HepG2 (cell line): ENCODE data around the gene CTCF. TPM values are rescaled to one million over a fixed set of nuclear protein-coding genes. Genes with fewer than 3 reads are reported as not detected.

Experiments used
- ARNT2 ChIP-seq: sonication (generic); formaldehyde crosslinking; IDR thresholded peaks from 2 replicates; pipeline ENCODE4 v1.8.0; 2022; ENCODE audit warnings: mild to moderate bottlenecking, low read depth, missing genetic modification reagents, moderate library complexity
- GPBP1L1 ChIP-seq: sonication (generic); formaldehyde crosslinking; IDR thresholded peaks from 2 replicates; pipeline ENCODE4 v1.5.0; 2020; ENCODE audit warnings: mild to moderate bottlenecking, missing genetic modification reagents
- HIVEP1 ChIP-seq: sonication (generic); formaldehyde crosslinking; IDR thresholded peaks from 2 replicates; pipeline ENCODE4 v1.4.0; 2020; ENCODE audit warnings: mild to moderate bottlenecking, missing genetic modification reagents
- KLF9 ChIP-seq: IDR thresholded peaks from 2 replicates; pipeline ENCODE4 v1.6.1; 2016; ENCODE audit warnings: low read depth
- MTERF4 ChIP-seq: sonication (generic); formaldehyde crosslinking; IDR thresholded peaks from 2 replicates; pipeline ENCODE4 v1.8.0; 2023; ENCODE audit warnings: mild to moderate bottlenecking, missing genetic modification reagents
- MYC ChIP-seq: sonication (generic); formaldehyde crosslinking; IDR thresholded peaks from 2 replicates; pipeline ENCODE4 v1.9.0; 2021; ENCODE audit warnings: missing genetic modification reagents, borderline replicate concordance
- NFKB2 ChIP-seq: sonication (generic); formaldehyde crosslinking; IDR thresholded peaks from 2 replicates; pipeline ENCODE4 v1.4.0; 2020; ENCODE audit warnings: missing genetic modification reagents, borderline replicate concordance
- PCBP2 ChIP-seq: fragments of 200-400 bp; formaldehyde crosslinking; optimal IDR thresholded peaks from 2 replicates; pipeline ENCODE3; 2018; ENCODE audit warnings: low read length, low read depth; ENCODE audit not compliant: poor library complexity, severe bottlenecking
- PLRG1 ChIP-seq: fragments of 450-650 bp; conservative IDR thresholded peaks from 2 replicates; pipeline ENCODE4 v1.6.1; 2016
- RBM22 ChIP-seq: fragments of 200-400 bp; formaldehyde crosslinking; optimal IDR thresholded peaks from 2 replicates; pipeline ENCODE3; 2017; ENCODE audit warnings: mild to moderate bottlenecking, low read length, moderate library complexity
- RORA ChIP-seq: sonication (generic); formaldehyde crosslinking; IDR thresholded peaks from 2 replicates; pipeline ENCODE4 v1.5.0; 2020; ENCODE audit warnings: mild to moderate bottlenecking, missing genetic modification reagents, moderate library complexity
- SPEN ChIP-seq: sonication (generic); formaldehyde crosslinking; IDR thresholded peaks from 2 replicates; pipeline ENCODE4 v1.5.1; 2020; ENCODE audit warnings: low read depth, mild to moderate bottlenecking, missing genetic modification reagents
- SRF ChIP-seq: IDR thresholded peaks from 2 replicates; pipeline ENCODE4 v1.6.1; 2011; ENCODE audit warnings: mild to moderate bottlenecking, low read depth, low read length, moderate library complexity
- ZBTB40 ChIP-seq, 2 experiments: fragments of 450-650 bp in 1 of 2; sonication (generic) in 1 of 2; formaldehyde crosslinking in 1 of 2; IDR thresholded peaks; 2 replicates each; pipeline versions ENCODE4 v1.6.1 to v1.8.0; 2016 to 2022; ENCODE audit warnings: antibody characterized with exemption in 1 of 2, mild to moderate bottlenecking in 1 of 2, missing genetic modification reagents in 1 of 2
- ZNF292 ChIP-seq: sonication (generic); formaldehyde crosslinking; IDR thresholded peaks from 2 replicates; pipeline ENCODE4 v1.8.1; 2022; ENCODE audit warnings: mild to moderate bottlenecking, low read depth, missing genetic modification reagents, borderline replicate concordance
- ZNF558 ChIP-seq: sonication (generic); formaldehyde crosslinking; IDR thresholded peaks from 2 replicates; pipeline ENCODE4 v1.9.0; 2022; ENCODE audit warnings: mild to moderate bottlenecking, missing genetic modification reagents, borderline replicate concordance
- polyA plus RNA-seq, 8 experiments: library from polyadenylated mRNA; depleted of rRNA in 3 of 8; stranded (reverse) in 7 of 8; unstranded in 1 of 8; fragments of >200 nt; fragmentation: Illumina TruSeq in 4 of 8; extraction: Trizol in 4 of 8; gene quantifications; 2 replicates each; pipeline versions ENCODE4 v1.2.1 to v1.2.3, GENCODE V29; 2011 to 2016; ENCODE audit warnings: low read depth in 4 of 8, missing spikeins in 1 of 8, mixed read lengths in 1 of 8; ENCODE audit not compliant: insufficient read depth in 1 of 8
- total RNA-seq, 5 experiments: library from RNA; depleted of rRNA; stranded (reverse); fragments of >200 nt; fragmentation: Illumina TruSeq; extraction: Trizol; gene quantifications; 2 replicates each; pipeline ENCODE4 v1.2.3, GENCODE V29; 2016; ENCODE audit warnings: low read depth in 1 of 5

Gene CTCF
- total and polyA plus RNA-seq, 2 of the 13 experiments (the other 11 are each of a cell fraction or from before 2014, with no cell fraction given): 19.5 to 37.5 TPM

GRCh38 chr16:67562918-67563707 lies 787 bp downstream of the CTCF start (continued):
- no peak for TF ChIP-seq PCBP2
- peak; percentile 91 for TF ChIP-seq MTERF4 (CRISPR knock-in tag)
- no peak for TF ChIP-seq GPBP1L1 (CRISPR knock-in tag)
- TF ChIP-seq NFKB2 (CRISPR knock-in tag): peak; percentile 90
- peak; percentile 73 for TF ChIP-seq SPEN
- TF ChIP-seq ZBTB40 (IDR thresholded peaks at IDR 0.05): no peak
- TF ChIP-seq ZBTB40 (CRISPR knock-in tag; IDR thresholded peaks at IDR 0.05): peak; percentile 76
- no peak for TF ChIP-seq SRF
- TF ChIP-seq KLF9: 0 out of 2 replicates have a peak, but pooled peaks have one; percentile 22
- TF ChIP-seq RORA (CRISPR knock-in tag): no peak
- TF ChIP-seq MYC (CRISPR knock-in tag): peak; percentile 69
- TF ChIP-seq ZNF558 (CRISPR knock-in tag): peak; percentile 72; the same call in 1 of the 2 replicates
- TF ChIP-seq HIVEP1: peak; percentile 8; the same call in 1 of the 2 replicates
- TF ChIP-seq ARNT2 (CRISPR knock-in tag): no peak; the same call in 1 of the 2 replicates
- TF ChIP-seq RBM22: peak; percentile 76
- TF ChIP-seq ZNF292 (CRISPR knock-in tag): no peak
- TF ChIP-seq PLRG1: no peak
